ENCODE measurements around the gene FCRLA.
"Not testable (repeated sequence)": the region's sequence is repeated elsewhere in the genome, so short reads cannot be mapped to it uniquely, and the experiment has no call there.

FCRLA gene, protein sequence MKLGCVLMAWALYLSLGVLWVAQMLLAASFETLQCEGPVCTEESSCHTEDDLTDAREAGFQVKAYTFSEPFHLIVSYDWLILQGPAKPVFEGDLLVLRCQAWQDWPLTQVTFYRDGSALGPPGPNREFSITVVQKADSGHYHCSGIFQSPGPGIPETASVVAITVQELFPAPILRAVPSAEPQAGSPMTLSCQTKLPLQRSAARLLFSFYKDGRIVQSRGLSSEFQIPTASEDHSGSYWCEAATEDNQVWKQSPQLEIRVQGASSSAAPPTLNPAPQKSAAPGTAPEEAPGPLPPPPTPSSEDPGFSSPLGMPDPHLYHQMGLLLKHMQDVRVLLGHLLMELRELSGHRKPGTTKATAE

GRCh38 chr1:161706482-161707347 is at the start of gene FCRLA:
Gene FCRLA, plus strand, starts transcription at chr1:161707229. Its CDS starts 36 bp downstream, at chr1:161707265.
- DNase-seq: no peak

GRCh38 chr1:161658524-161658923 is 48.5 kb upstream of the FCRLA start:
- DNase-seq: not testable (repeated sequence)

DNA sequence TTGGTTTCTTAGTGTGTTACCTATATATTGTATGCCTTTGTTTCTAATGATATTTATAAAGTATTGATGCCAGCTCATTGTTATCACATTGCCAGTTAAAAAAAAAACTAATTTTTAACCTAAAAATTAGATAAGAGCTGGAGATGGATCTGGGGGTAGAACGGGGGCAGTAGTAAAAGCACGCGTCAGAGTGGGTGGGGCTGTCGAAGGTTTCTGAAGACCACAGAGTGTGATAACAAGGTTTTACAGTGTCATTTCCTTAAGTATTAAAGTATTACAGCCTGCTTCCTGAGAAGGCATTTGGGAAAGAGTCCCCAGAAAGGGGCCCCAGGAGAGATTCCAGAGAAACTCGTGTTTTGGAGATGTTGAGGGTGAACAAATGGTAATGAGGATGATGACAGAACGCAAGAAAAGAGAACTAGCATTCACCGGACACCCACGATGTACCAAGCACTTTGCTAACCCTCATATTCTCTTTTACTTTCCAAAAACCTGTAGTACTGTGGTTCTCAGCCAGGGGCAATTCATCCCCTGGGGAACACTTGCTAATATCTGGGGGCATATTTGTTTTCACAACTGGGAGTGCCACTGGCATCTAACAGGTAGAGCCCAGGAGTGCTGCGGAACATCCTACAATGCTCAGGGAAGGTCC is 45.2 kb upstream of the FCRLA start:
- DNase-seq: not testable (repeated sequence)

DNA sequence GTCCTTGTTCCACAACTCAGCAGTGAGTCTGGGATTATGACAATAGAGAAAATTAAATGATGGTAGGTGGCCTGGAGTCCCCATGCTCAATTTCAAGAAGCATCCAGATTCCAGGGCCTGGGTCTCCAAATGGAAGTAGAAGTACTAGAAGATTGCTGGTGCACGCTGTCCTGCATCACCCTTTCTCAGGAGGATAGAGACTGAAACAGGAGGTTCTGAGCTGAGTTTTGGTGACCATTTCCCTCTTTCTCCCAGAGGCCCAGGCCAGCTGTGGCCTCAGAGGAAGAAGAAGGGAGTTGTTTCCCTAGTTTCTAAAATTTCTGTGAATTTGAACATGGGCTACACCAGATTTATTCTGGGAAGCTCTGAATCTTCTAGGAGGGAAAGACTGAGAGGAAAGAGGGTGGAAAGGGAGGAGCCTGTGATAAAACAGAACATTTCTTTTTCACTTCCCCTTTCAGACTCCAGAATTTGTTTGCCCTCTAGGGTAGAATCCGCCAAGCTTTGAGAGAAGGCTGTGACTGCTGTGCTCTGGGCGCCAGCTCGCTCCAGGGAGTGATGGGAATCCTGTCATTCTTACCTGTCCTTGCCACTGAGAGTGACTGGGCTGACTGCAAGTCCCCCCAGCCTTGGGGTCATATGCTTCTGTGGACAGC is 44.2 kb upstream of the FCRLA start, which contains the start of gene FCGR2B:
FCGR2B (plus strand) TSS at position 460 of the 656 bp plus-strand sequence; CDS start at position 559, 99 bp downstream.
- DNase-seq: not testable (repeated sequence)

- DNase-seq: not testable (repeated sequence)
These were observed 43.5 kb upstream of the FCRLA start for GRCh38 chr1:161663569-161663968.

GRCh38 chr1:161664689-161665088 is 42.3 kb upstream of the FCRLA start:
- DNase-seq: not testable (repeated sequence)

DNA sequence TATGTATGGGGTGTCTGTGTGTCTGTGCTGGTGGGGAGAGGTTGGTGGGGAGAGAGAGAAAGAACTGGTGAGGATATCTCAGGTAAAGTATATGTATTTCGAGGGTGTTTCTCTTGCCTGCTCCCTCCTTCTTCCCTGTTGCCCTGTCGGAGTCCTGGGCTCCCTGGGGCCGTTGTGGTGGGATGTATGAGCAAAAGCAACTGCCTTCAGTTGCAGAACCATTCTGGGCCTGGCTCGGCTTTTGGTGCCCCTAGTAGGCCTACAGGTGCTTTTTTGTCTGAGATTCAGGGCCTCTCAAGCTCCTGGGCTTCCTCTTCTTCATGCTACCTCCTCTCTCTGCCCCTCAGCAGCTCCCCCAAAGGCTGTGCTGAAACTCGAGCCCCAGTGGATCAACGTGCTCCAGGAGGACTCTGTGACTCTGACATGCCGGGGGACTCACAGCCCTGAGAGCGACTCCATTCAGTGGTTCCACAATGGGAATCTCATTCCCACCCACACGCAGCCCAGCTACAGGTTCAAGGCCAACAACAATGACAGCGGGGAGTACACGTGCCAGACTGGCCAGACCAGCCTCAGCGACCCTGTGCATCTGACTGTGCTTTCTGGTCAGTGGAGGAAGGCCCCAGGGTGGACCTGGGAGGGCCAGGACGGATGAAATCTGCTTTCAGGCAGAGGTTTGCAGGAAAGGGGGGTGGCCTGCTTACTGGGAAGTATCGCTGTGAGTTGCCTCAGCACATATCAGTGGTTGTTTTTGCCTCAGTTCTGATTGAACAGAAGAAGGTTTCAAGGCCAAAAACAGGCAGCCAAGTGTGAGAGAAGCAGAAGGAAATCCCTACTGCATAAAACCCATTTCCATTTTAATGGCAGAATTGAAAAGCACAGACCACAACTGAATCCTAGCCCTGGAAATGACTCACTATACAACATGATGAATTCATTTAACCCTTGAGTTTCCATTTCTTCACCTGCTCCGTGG is 35.7 kb upstream of the FCRLA start:
- DNase-seq: not testable (repeated sequence)

DNA sequence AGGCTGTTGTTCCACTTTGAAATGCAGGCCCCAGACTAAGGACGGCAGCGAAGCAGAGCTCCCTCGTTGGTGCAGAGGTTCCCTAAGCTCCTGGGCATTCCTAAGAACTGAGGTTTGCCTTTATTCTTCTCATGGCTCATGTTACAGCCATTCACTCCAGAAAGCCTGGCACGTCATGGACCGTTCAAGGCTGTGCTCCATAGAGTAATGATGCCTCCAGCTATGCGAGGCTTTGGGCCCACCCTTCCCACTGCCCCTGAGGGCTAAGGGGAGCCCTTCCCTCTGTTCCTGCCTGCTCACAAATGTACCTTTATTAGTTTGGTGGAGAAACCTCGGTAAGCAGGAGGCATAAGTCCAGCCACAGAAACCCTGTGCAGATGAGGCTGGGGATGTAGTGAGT is 33.6 kb upstream of the FCRLA start:
- not testable (repeated sequence) for DNase-seq

DNA sequence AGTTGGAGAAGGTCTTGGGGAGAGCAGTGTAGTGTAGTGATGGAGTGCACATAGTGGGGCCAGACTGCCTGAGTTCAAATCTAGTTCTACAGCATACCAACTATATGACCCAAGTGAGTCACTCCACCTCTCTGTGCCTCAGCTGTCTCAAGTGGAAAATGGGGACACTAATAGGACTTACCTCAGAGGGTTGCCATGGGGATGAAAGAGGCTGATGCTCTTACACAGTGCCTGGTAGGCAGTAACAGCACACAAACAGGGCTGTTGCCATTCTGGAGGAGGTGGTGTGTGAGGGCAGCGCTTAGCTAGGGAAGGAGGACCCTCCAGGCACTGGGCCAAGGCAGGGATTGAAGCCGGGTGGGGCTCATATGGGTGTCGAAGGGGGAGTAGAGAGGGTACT is 32.6 kb upstream of the FCRLA start:
- DNase-seq: not testable (repeated sequence)

DNA sequence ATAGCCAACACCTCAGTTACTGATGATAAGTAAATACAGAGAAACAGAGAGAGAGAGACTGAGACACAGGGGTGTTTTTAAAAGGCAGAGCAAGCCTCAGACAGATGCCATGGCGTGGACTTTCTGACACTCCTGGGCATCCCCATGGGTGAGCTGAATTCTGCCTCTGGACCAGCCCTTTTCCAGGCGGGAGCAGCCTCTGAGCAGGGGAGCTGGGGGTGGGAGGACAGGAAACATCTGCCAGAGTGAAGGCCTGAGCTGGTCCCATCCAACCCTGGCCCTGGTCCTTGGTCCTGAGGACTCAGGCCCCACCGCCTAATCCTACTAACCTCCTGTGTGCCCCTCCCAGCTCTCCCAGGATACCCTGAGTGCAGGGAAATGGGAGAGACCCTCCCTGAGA is 32.1 kb upstream of the FCRLA start:
- DNase-seq: not testable (repeated sequence)

DNA sequence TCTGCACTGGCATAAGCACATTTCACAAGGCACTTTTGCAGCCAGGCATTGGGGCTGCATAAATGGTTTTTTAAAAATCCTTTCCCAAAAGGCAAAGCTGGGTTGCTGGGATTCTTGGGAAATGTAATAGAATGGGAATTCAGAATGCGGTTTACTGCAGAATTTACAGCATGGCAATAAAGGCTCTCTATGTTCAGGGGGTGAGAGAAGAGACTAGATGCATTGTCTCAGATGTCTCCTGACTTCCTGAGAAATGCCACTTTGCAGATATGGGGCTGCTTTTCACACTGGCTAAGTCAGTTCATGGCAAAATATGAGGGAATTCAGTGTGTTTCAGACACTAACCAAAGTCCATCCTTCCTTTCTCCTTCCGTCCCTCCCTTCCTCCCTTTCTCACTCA is 30.6 kb upstream of the FCRLA start:
- DNase-seq: no peak

DNA sequence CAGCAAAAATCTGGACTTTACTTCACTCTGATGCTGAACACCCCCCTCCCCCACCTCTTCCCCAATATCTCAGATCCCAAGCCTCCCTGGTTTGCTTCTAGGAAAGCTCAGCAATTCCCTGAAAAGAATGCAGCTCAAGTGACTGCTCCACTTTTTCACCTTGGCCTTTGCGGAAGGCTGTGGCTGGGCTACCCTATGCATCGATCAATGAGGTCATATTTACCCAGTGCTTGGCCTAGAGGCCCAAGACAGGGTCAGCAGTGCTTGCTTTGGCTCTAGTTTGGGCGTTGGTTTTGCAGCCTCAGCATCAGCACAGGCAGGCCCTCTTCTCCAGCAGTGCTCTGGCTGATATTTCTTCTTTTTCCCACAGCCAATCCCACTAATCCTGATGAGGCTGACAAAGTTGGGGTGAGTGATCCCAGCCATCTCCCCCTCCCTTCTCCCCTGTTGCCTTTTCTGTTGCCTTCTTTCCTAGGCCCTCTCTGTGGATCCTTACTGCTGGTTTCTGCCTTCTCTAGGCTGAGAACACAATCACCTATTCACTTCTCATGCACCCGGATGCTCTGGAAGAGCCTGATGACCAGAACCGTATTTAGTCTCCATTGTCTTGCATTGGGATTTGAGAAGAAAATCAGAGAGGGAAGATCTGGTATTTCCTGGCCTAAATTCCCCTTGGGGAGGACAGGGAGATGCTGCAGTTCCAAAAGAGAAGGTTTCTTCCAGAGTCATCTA is 29.9 kb upstream of the FCRLA start:
- no peak for DNase-seq

- no peak for DNase-seq
These were observed 28.5 kb upstream of the FCRLA start for GRCh38 chr1:161678500-161678899.

- no peak for DNase-seq
These were observed 25.1 kb upstream of the FCRLA start for GRCh38 chr1:161681879-161682278.

DNA sequence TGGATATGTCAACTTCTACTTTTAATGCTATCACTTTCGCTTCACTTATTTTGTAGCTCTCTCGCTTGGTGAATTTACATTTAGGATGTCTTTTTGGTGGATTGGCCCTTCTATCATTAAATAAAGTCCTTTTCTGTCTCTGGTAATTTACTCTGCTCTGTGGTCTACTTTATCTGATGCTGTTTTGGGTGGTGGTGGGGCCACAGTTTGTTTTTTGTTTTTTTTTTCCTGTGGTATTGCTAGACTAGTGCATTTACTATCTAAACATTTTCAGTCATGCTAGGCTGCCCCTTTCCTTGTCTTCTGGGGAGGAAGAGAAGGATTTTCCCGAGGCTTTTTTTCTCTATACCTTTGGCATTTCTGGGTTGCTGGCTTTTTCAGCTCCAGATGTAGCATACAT is 18.1 kb upstream of the FCRLA start:
- no peak for DNase-seq

DNA sequence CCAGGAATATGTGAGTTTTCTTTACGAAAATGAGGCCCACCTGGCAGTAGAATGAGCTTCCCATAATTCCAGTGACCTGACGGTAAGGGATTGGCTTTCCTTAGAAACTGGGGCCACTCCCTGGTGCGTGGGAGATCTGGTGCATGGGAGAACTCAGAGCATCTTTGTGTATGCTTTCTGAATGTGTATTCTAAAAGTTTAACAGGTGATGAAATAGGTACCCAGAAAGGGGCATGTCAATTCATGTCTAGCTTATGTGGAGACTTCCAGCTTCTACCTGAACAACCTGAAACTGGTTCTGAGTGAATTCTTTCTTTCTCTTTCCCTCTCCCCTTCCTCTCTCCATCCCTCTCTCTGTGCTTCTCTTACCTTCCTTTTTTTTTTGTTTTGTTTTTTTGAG is 15.2 kb upstream of the FCRLA start:
- DNase-seq: no peak

GRCh38 chr1:161693020-161693712 is 13.9 kb upstream of the FCRLA start:
- DNase-seq: not testable (repeated sequence)

DNA sequence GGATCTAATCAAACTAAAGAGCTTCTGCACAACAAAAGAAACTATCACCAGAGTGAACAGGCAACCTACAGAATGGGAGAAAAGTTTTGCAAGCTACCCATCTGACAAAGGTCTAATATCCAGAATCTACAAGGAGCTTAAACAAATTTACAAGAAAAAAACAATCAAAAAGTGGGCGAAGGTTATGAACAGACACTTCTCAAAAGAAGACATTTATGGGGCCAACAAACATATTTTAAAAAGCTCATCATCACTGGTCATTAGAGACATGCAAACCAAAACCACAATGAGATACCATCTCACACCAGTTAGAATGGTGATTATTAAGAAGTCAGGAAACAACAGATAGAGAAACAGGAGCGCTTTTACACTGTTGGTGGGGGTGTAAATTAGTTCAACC is 8.7 kb upstream of the FCRLA start:
- DNase-seq: not testable (repeated sequence)

- no peak for DNase-seq
These were observed 4.8 kb upstream of the FCRLA start for GRCh38 chr1:161702250-161702649.

DNA sequence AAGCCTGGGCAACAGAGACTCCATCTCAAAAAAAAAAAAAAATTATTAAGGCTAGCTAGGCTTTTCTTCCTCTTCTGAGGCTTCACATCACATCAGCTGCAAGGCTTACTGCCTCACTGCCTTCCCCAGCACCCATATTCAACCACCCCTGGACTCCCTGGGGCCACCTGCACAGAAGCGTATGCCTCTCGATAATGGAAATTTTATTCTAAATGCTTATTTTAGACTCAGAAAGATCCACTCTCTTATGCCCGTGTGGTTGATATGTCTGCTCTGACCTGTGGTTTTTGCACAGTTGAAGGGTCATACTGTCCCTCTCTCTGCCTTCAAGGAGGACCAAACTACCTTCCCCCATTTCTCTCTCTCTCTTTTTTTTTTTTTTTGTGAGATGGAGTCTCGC is 1.5 kb upstream of the FCRLA start:
- DNase-seq: no peak

Data from NCI-H1092 (cell line).